ENCODE measurements around the gene CFAP97.

DNA sequence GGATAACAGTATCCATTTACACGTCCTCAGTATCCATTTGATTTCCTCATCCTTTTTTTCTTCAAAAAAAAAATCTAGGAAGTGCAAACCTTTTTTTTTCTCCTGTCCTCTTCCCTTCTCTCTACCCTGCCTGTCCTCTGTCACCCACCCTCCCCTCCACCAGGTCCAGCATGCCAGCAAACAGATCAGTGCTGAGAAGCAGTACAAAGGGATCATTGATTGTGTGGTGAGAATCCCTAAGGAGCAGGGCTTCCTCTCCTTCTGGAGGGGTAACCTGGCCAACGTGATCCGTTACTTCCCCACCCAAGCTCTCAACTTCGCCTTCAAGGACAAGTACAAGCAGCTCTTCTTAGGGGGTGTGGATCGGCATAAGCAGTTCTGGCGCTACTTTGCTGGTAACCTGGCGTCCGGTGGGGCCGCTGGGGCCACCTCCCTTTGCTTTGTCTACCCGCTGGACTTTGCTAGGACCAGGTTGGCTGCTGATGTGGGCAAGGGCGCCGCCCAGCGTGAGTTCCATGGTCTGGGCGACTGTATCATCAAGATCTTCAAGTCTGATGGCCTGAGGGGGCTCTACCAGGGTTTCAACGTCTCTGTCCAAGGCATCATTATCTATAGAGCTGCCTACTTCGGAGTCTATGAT is 59.1 kb downstream of the CFAP97 start:
- TF ChIP-seq, protein P1, sequence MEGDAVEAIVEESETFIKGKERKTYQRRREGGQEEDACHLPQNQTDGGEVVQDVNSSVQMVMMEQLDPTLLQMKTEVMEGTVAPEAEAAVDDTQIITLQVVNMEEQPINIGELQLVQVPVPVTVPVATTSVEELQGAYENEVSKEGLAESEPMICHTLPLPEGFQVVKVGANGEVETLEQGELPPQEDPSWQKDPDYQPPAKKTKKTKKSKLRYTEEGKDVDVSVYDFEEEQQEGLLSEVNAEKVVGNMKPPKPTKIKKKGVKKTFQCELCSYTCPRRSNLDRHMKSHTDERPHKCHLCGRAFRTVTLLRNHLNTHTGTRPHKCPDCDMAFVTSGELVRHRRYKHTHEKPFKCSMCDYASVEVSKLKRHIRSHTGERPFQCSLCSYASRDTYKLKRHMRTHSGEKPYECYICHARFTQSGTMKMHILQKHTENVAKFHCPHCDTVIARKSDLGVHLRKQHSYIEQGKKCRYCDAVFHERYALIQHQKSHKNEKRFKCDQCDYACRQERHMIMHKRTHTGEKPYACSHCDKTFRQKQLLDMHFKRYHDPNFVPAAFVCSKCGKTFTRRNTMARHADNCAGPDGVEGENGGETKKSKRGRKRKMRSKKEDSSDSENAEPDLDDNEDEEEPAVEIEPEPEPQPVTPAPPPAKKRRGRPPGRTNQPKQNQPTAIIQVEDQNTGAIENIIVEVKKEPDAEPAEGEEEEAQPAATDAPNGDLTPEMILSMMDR (IDR thresholded peaks at IDR 0.05): no peak
- peak in 1 of 2 donors; percentile 11 for TF ChIP-seq POLR2A (IDR thresholded peaks at IDR 0.05)
